Measurements from ENCODE around the gene SPATA31D1.

DNA sequence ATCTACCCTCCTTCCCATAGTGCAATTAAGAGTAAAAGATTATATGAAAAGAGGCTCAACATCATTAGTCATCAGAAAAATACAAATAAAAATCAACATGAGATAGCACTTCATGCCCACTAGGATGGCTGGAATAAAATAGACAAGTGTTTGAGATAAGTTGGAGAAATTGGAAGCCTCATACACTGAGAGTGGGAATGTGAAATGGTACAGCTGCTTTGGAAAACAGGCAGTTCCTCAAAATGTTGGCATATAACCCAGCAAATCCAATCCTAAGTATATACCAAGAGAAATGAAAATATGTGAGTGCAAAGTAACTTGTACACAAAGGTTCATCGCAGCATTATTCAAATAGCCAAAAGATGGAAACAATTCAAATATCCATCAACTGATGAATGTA, 35.5 kb upstream of the SPATA31D1 start:
- no peak for TF ChIP-seq RXRA (IDR thresholded peaks at IDR 0.05)
- TF ChIP-seq, protein P1, sequence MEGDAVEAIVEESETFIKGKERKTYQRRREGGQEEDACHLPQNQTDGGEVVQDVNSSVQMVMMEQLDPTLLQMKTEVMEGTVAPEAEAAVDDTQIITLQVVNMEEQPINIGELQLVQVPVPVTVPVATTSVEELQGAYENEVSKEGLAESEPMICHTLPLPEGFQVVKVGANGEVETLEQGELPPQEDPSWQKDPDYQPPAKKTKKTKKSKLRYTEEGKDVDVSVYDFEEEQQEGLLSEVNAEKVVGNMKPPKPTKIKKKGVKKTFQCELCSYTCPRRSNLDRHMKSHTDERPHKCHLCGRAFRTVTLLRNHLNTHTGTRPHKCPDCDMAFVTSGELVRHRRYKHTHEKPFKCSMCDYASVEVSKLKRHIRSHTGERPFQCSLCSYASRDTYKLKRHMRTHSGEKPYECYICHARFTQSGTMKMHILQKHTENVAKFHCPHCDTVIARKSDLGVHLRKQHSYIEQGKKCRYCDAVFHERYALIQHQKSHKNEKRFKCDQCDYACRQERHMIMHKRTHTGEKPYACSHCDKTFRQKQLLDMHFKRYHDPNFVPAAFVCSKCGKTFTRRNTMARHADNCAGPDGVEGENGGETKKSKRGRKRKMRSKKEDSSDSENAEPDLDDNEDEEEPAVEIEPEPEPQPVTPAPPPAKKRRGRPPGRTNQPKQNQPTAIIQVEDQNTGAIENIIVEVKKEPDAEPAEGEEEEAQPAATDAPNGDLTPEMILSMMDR (IDR thresholded peaks at IDR 0.05; ENCODE audit: low read depth, low read length, missing input control): no peak
- TF ChIP-seq JUND (IDR thresholded peaks at IDR 0.05): no peak
